Stimulated activated CD8-positive, alpha-beta memory T cell treated with anti-CD3 and anti-CD28 coated beads, Interleukin-2, amount 100 ng/mL, for 1 hour (primary cell): ENCODE results near the gene SIM2.

Experiments used
- DNase-seq, 2 donors: peaks; one replicate each; pipeline ENCODE4 v3.0.0-alpha.2; 2020; ENCODE audit warnings: low read depth in 2 of 2

The SIM2 gene

DNA sequence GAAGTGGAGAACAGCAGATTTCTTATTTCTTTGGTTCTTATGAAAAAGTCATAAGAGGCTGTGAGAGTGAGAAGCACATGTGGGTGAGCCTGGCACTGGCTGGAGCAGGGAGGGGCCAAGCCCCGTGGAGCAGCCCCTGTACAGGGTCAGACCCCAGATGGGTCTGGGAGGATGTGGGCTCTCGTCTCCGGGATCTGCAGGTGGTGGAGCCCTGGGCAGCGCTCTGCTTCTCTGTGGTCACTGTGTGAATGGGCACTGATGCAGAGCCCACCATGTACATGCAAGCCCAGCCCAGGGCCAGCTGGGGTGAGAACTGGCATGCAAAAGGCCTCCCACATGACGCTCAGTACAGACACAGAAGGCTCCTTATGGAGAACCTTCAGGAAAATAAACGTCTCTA is 67.6 kb downstream of the SIM2 start:
- DNase-seq, result no peak

DNA sequence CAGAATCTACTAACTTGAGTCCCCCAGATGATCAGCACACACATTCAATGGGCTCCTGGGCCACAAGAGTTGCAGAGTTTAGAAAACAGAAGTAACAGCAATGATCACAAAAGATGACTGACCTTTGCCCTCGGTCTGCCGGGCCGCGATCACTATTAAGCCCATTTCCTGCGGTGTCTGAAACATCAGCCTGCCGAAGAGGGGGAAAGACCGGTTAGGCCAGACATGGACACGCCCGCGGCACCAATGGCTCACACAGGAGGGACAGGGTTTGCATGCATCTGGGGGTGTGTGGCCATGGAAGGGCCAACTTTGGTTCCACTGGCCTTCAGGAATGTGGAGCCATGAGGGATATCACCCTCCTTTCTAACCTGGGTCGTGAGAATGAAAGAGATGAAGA is 68.2 kb downstream of the SIM2 start:
- DNase-seq, result no peak

- no peak for DNase-seq
Observed at GRCh38 chr21:36768496-36768895, 69.6 kb downstream of the SIM2 start.

GRCh38 chr21:36769051-36769839 is 70.3 kb downstream of the SIM2 start:
- DNase-seq, result no peak

- no peak for DNase-seq
Observed at GRCh38 chr21:36773117-36773516, 74.2 kb downstream of the SIM2 start.

- DNase-seq, result no peak
Observed at GRCh38 chr21:36773995-36774394, 75.1 kb downstream of the SIM2 start.

GRCh38 chr21:36776981-36777617 is 78.2 kb downstream of the SIM2 start:
- no peak for DNase-seq

DNA sequence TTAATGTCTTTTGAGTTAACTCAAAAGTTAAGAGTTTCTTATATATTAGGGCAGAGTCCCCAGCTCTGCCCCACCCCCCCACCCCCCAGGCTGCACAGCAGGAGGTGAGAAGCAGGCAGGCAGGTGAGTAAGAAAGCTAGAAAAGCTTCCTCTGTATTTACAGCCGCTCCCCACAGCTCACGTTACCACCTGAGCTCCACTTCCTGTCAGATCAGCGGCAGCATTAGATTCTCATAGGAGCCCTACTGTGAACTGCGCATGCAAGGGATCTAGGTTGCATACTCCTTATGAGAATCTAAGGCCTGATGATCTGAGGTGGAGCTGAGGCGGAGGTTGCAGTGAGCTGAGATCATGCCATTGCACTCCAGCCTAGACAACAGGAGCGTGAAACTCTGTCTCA is 81.9 kb downstream of the SIM2 start:
- DNase-seq, result no peak

DNA sequence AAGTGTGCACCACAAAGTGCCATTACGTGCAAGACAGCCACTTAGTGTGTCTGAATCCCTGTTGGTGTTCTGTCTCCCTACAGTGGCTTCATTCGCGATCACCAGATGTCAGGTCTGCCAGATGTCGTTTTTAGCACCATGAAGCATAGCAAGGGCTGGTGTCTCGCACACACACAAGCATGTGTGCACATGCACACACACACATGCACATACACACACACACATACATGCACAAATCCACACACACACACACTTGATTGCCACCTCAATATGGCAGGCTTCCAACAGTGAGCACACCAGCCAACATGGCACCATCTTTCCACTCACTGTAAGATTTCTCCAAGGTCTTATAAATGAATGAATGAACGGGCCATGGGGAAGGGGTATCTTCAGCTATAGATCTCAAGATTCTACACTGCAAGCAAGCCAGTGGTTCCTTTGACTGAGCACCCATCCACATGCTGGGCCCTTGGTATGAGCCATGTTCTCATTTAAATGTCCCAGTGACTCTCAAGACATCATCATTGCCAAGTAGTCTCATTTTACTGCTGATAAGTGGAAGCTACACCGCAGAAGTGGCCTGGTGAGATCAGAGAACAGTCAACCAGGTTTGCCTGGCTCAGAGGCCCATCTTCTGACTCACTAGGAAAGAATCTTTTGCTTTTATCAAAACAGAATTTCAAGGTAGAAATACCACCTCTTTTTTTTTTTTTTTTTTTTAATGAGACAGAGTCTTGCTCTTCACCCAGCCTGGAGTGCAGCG is 84.9 kb downstream of the SIM2 start:
- no peak for DNase-seq

- DNase-seq, result no peak
Observed at GRCh38 chr21:36784947-36785346, 86.0 kb downstream of the SIM2 start.

DNA sequence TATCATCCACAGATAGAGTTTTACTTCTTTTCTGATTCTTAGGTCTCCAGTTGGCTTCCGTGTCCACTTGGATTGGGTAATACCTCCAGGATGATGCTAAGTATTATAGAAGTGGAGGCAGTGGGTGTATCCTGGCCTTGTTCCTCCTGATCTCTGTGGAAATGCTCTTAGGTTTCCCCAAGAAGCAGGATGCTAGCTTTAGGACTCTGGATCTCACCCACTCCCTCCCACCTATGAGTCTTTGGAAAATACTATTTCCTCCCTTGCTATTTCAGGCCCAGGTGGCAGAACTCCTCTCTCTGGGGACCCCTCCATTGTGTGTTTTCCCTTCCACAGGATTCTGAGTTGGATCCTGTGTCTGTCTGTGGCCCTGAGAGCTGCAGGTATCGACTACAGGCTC is 86.7 kb downstream of the SIM2 start:
- DNase-seq, result no peak

- no peak for DNase-seq
Observed at GRCh38 chr21:36786186-36786585, 87.3 kb downstream of the SIM2 start.

GRCh38 chr21:36788120-36788638 is 89.3 kb downstream of the SIM2 start:
- no peak for DNase-seq

DNA sequence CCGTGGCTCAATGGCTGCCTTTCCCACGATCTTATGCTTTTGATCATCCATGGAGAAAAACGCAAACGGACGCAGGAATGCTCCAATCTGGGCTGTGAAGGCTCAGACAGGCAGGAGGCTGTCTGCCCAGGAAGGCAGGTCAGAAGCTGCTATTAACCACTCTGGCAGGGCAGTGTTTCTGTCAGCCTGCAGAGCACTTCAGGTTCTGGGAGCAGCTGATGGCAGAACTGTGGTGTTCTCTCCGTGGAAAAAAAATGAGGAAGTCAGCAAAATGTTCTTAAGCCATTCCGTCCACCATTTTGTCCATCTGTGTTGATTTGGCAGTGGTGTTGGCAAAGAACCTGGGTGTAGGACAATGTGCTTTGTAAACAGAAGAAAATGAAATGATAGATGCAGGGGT is 91.7 kb downstream of the SIM2 start:
- no peak for DNase-seq

DNA sequence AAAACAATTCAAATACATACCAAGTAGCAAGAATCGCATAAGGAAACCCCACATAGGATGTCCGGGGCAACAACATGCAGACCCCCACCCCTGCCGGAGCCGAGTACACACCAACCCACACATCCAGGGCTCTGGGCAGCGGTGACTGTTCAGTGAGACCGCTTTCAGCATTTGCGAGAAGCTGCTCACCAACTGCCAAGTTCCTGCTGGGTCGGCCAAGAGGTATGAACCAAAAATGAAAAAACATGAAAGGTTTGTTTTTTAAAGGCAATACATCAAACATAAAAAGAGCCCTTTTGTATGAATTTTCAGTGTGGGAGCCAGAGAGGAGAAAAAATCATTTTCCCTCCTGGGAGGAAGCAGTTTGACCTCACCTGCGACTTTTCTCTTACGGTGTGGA is 92.3 kb downstream of the SIM2 start:
- no peak for DNase-seq

DNA sequence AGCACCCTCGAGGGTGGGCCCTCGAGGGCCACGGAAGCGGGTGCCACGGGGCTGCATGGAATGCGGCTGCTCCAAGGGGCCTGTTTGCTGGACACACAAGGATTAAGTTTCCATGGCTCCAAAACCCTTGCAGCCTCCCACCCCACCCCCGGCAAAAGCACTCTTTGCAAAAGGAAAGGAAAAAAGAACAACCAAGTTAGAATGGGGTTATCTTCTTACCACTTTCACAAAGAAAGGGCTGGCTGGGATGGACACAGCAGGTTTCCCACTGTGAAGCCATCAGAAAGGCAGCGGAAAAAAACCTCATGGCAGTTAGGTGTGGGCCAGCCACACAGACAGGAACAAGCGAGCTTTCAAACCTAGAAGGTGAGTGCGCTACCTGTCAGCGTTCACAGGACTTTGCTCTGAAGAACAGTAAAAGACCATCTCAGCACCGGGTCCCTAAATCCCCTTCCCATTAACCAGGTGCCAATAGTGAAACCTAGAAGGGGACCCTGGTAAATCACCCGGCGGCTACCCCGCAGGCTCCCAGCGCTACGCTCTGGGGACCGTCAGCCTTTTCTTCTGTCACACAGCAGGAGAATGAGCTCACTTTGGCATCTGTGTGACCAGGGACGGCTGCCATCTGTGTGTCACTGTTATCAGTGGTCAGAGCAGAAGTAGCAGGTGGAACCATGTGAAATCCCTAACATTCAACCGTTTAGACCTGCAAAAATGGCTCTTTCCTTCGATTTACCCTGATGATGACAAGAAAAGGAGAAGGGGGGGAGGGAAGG is 93.0 kb downstream of the SIM2 start:
- no peak for DNase-seq

GRCh38 chr21:36792505-36792967 is 93.6 kb downstream of the SIM2 start:
- DNase-seq, result no peak

- no peak for DNase-seq
Observed at GRCh38 chr21:36796070-36796469, 97.2 kb downstream of the SIM2 start.

DNA sequence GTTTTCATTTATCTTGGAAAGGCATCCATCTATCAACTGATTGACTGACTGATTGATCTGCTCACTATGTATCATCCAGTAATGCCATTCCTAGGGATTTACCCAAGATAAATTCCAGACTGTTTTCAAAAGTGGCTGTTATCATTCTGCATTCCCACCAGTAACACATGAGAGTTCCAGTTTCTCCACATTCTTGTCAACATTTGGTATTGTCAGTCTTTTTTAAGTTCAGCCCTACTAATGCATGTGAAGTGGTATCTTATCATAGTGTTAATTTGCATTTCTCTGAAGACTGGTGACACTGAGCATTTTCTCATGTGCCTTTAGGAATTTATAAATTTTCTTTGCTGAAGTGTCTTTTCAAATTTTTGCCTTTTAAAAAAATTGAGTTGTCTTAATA is 99.6 kb downstream of the SIM2 start:
- DNase-seq, result no peak
